GM21381 (cell line): ENCODE data around the gene RNASET2.
"Not testable (repeated sequence)": the region's sequence is repeated elsewhere in the genome, so short reads cannot be mapped to it uniquely, and the experiment has no call there.

Source experiments
- ATAC-seq: cut with Tn5 transposase; IDR thresholded peaks from one replicate; pipeline ENCODE4 v1.9.1; 2021; ENCODE audit warnings: mild to moderate bottlenecking, moderate library complexity; ENCODE audit not compliant: unreplicated experiment

RNASET2 gene

GRCh38 chr6:166929542-166930189, 26.7 kb downstream of the RNASET2 start:
- no peak for ATAC-seq

DNA sequence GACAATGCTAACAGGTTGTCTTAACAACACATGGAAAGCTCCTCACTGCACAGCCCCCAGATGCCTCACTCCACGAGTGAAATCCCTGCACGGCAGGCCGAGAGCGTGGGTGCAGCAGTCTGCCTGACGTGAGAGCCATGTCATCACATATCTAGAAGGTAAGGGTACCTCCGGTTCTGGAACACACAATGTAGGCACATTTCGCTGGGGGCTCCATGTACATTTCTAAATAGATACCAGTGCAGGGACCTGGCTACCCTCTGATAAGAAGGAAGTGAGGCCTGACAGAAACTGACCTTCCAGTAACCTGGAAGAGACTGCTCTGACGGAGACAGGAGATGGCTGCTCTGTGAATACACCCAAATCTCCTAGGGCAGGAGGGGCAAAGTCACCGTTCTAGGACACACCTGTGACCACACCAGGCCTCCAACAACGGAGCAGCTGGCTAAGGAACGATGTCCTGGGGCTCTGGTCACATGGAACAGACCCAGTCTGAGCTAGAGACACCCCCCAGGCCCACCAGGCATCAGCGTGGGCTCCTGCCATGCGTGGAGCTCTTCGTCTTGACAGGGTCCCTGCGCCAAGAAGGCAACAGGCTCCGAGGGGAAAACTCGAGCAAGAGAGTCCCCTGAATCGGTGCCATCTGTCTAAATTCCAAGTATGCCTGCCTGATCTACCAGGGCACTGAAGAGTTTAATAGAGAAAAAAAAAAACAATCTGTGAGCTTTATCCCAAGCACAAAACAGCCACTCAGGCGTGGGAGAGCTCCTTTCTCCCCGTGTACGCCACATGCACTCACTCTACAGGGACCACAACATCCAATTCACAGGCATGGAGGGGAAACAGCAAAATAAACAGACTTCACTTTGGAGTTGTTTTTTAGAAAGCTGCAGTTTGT, 27.5 kb downstream of the RNASET2 start:
- no peak for ATAC-seq

- no peak for ATAC-seq
Measured at GRCh38 chr6:166927935-166928643, 28.3 kb downstream of the RNASET2 start.

- ATAC-seq, result no peak
Measured at GRCh38 chr6:166927240-166927934, 29.0 kb downstream of the RNASET2 start.

GRCh38 chr6:166926748-166927147, 29.6 kb downstream of the RNASET2 start:
- no peak for ATAC-seq

GRCh38 chr6:166925141-166925996, 31.0 kb downstream of the RNASET2 start:
- no peak for ATAC-seq

DNA sequence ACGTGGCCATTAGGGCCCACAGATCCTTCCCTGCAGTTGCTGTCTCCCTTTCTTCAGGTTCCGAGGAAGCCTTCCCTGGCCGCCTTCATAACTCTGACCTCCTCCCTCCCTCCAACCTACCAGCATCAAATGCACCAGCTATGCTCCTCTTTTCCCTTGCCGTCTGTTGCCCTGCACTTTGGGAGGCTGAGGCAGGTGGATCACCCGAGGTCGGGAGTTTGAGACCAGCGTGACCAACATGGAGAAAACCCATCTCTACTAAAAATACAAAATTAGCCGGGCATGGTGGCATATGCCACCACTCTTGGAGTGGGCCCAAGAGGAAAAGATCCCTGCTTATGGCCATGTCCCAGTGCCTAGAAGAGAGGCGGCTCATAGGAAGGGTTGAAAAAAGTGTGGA, 31.8 kb downstream of the RNASET2 start:
- no peak for ATAC-seq

DNA sequence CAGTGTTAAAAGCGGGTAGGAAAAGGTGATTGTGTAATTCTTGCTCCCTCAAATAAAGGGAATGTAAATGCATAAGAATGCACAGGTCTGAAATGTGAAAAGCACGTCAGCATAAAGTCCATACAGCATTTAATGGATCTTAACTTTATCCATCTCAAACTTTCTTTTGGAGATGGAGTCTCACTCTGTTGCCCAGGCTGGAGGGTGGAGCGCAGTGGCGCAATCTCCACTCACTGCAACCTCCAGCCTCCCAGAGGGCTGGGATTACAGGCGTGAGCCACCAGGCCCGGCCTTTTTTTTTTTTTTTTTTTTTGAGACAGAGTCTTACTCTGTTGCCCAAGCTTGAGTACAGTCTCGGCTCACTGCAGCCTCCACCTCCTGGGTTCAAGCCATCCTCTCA, 33.4 kb downstream of the RNASET2 start:
- no peak for ATAC-seq

- no peak for ATAC-seq
Measured at GRCh38 chr6:166921570-166921969, 34.8 kb downstream of the RNASET2 start.

GRCh38 chr6:166916824-166917223, 39.5 kb downstream of the RNASET2 start:
- no peak for ATAC-seq

DNA sequence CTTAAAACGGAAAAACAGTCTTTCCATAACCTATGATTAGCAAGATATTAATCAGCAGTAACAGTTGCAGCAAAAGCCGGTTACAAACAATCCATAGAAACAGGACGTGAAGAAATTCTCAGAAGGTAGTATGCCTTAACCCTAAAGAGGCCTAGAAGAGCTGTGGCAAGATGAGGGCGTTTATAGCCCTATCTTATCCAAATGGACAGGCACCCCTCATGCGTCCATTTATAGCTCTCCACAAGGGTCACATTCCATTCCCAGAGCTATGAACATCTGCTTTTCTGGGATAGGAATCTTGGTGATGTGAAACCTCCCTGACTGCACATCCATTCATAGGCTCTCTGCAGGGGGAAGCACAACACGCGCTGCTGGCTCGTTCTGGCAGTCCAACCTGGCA, 40.9 kb downstream of the RNASET2 start:
- ATAC-seq, result not testable (repeated sequence)

DNA sequence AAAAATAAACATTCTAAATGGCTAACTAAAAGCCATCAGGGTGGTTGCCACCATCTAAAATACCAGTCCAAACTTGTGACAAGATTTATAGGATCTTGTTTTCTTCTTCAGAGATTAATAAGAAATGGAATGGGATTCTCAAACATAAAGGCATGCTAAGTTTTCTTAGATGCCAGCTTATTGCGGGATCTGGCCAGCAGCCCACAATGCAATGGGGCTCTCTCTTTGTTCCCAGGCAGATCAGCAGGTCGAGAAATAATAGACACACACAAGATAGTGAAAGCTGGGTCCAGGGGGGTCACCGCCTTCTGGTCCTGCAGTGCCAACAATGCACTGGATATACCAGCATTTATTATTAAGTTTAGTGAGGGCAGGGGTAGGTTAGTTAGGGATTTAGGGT, 41.4 kb downstream of the RNASET2 start:
- not testable (repeated sequence) for ATAC-seq

GRCh38 chr6:166911248-166911677, 45.1 kb downstream of the RNASET2 start:
- ATAC-seq, result no peak

DNA sequence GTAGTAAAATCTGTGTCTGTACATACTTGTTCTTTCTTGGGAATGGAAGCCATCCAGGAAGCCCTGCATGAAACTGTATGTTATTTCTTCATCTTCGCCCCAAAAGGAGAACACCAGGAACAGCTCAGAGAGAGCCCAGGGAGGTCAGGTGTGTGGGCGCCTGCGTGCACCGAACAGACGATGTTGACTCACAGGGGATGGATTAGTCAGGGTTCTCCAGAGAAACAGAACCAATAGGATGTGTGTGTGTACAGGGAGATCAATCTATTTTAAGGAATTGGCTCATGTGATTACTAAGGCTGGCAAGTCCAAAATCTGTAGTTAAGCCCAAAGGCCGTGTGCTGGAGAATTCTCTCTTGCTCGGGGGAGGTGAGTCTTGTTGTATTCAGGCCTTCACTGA, 45.7 kb downstream of the RNASET2 start:
- ATAC-seq, result no peak

DNA sequence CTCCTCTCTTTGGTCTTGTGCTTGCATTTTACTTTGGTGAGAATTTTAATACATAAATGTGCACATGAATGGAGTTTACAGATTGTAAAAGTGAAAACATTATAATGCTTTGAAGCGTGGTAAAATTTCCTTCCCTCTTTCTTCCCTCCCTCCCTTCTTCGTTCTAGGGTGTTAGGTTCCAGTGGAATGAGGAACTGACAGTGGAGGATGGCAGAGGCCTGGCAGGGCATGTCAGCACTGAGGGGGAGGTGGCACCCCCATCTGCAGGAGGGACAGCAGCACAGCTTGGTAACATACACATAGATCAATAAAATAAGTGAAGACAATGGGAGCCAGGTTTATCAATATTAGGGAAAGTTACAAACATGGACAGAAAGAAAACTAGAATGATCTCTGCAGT, 47.5 kb downstream of the RNASET2 start:
- ATAC-seq, result no peak

DNA sequence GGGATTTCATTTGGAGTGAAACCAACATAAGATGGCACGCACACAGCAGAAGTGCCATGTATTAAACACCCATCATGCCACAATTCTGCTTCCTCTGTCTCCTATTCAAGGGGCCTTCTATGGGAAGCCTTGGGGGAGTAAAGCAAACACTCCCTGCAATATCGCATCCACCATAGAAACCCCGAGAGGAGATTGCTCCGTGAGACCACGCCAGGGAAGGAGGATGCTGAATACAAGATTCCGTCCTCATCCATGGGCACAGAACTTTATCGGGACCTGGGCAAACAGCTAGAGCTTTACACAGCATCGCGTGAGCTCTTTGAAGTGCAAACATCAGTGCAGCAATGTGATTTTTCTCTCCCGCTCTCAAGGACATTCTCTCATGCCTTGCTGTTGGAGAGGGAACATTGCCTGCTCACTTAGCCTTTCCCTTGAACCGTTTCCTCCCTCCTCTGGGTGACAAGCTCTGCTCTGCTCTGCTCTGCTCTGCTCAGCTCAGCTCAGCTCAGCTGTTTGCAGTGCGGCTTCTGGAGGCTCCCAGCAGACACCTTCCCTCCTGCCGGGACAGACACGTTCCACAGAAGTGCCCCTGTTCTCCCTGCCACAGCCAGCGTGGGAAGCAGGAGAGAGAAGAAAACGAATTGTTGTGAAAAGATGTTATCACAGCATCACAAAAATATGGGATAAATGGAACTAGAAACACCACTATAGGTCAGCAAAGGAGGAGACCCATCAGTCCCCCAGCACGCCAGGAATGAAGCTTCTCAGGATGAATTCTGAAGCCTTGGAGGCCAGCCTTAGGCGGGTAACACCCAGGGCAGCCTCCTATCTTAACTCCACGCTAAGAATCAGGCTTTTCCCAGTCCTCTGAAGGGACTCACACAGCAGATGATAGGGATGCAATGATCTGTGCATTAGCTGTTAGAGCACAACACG, 48.2 kb downstream of the RNASET2 start:
- ATAC-seq, result no peak

DNA sequence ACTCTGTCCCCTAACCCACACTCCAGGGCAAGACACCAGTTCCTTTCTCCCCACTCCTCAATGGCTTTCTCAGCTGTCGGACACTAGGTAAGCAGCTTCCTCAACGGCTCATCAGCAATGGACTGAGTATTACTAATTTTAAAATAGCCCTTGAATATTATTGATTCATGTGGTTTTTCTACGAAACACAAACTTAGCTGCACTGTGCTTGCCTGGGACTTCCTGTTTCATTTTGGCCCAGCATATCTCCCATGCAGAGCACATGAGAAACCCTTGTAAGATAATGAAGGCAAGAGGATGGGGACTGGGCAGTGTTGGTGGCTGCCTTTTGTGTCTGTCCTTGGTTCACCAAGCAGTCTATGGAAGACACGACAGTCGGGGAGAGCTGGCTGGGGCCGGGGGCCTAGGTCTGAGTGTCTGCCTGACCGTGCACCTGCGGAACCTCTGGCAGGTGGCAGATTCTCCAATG, 48.9 kb downstream of the RNASET2 start:
- ATAC-seq, result peak; percentile 91

DNA sequence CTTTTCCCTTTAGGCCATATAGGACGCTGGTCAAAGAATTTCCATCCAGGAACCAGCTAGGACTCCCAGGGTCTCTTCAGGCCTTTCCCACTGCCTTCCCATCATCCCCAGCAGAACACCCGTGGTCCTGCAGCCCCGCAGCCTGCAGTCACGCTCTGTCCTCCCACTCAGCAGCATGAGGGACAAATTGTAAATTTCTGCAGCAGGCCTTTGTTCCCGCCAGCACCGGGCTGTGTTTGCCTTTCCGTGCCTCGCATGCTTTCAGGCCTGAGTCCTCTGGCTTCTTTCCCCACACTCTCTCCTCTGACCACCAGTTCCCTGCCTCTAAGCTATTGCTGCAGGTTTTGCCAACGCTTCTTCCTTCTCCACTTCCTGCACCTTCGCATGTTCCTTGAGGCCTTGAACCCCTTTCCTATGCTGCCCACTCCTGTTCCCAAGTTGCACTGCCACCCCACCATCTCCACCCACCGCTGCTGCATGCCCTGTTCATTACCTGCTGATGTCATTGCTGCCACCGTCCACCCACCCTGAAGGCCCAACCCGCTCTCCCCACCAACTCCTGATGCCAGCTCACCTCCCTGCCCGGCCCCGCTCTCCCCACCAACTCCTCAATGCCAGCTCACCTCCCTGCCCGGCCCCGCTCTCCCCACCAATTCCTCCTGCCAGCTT, 49.8 kb downstream of the RNASET2 start:
- no peak for ATAC-seq
